ENCODE results near the gene CLCNKA. TPM values are rescaled to one million over a fixed set of nuclear protein-coding genes. Genes with fewer than 3 reads are reported as not detected.

CLCNKA gene
- total and polyA plus RNA-seq, 2 experiments from 2014 or later = 1.3 TPM

DNA sequence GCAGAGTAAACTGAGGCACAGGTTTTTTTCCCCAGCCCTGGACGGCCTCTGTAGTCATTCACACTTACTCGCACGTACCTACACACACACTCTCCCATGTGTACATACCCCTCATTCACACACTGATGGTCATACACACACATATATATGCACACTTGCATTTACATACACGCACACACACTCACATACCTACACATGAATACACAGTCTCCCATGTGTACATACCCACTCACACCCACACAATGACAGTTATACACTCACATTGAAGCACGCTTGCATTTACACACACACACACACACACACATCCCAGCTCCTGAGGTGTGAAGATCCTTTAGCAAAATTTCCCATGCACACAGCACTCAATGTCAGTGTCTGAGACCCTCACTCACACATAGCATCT, 52.4 kb downstream of the CLCNKA start:
- no peak overlapping the region for H3K27ac ChIP-seq
- 89% methylated on average over 5 of the region's 5 CpGs for WGBS (ENCODE audit: low lambda C conversion rate, missing lambda C conversion rate)
- H3K4me1 ChIP-seq (ENCODE audit: insufficient read depth) = peaks cover 7% of the 10 kb centered on the region
- H3K36me3 ChIP-seq (replicated peaks; ENCODE audit: insufficient read depth, low read depth) = no peaks in the 10 kb centered on the region
- no peak for DNase-seq (ENCODE audit: low spot score)
- no peak overlapping the region for H3K4me3 ChIP-seq
- no peak for TF ChIP-seq EZH2phosphoT487 (IDR thresholded peaks at IDR 0.05; ENCODE audit: low read depth, severe bottlenecking, unreplicated experiment)
- no peak for TF ChIP-seq EZH2 (IDR thresholded peaks at IDR 0.05; ENCODE audit: borderline replicate concordance)
- TF ChIP-seq, protein P1, sequence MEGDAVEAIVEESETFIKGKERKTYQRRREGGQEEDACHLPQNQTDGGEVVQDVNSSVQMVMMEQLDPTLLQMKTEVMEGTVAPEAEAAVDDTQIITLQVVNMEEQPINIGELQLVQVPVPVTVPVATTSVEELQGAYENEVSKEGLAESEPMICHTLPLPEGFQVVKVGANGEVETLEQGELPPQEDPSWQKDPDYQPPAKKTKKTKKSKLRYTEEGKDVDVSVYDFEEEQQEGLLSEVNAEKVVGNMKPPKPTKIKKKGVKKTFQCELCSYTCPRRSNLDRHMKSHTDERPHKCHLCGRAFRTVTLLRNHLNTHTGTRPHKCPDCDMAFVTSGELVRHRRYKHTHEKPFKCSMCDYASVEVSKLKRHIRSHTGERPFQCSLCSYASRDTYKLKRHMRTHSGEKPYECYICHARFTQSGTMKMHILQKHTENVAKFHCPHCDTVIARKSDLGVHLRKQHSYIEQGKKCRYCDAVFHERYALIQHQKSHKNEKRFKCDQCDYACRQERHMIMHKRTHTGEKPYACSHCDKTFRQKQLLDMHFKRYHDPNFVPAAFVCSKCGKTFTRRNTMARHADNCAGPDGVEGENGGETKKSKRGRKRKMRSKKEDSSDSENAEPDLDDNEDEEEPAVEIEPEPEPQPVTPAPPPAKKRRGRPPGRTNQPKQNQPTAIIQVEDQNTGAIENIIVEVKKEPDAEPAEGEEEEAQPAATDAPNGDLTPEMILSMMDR (IDR thresholded peaks at IDR 0.05; ENCODE audit: poor library complexity) = no peak
- H3K4me2 ChIP-seq = peak overlapping the region; percentile 98
- no peaks in the 10 kb centered on the region for H3K27me3 ChIP-seq
- no peaks in the 10 kb centered on the region for H4K20me1 ChIP-seq (ENCODE audit: insufficient read depth, poor library complexity, severe bottlenecking)
- no peaks in the 10 kb centered on the region for H3K9me2 ChIP-seq (replicated peaks; ENCODE audit: insufficient read depth)
- no peak overlapping the region for H2AFZ ChIP-seq
- H3K9me3 ChIP-seq (ENCODE audit: low read depth) = no peaks in the 10 kb centered on the region
- no peaks in the 10 kb centered on the region for H3K79me2 ChIP-seq

DNA sequence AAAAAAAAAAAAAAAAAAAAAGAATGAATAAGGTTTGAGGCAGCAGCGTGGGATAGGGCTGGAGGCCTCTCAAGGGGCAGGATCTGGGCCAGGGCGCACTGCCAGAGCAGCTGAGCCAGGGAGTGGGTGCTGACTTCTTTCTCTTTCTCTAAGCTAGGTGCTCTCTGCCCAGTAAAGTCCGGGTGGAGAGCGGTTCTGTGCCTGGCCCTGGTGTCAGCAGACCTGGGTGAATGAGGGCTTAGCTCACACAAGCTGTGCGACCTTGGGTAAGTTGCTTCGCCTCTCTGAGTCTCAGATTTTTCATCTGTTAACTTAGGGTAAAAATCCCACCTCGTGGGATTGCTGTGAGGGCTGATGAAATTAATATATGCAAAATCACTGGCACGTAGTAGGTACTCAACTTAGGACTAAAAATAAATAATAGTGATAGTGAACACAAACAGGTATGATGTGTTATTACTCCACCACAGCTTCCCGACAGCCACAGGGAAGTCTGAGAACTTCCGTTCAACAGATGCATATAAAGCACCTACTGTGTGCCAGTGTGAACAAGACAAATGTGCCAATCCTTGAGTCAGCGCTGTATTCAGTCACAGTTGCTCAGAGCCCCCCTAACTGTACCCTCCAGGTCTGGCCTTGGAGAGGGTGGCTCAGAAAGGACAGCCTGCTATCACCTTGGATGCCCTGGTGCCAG, 53.6 kb downstream of the CLCNKA start:
- no peaks in the 10 kb centered on the region for H3K9me2 ChIP-seq (replicated peaks; ENCODE audit: insufficient read depth)
- WGBS (ENCODE audit: low lambda C conversion rate, missing lambda C conversion rate) = 91% methylated on average over 11 of the region's 11 CpGs
- H3K27ac ChIP-seq = no peak overlapping the region
- H3K27me3 ChIP-seq = no peaks in the 10 kb centered on the region
- TF ChIP-seq EZH2phosphoT487 (IDR thresholded peaks at IDR 0.05; ENCODE audit: low read depth, severe bottlenecking, unreplicated experiment) = no peak
- peaks cover 7% of the 10 kb centered on the region for H3K4me1 ChIP-seq (ENCODE audit: insufficient read depth)
- no peak overlapping the region for H3K4me3 ChIP-seq
- no peaks in the 10 kb centered on the region for H4K20me1 ChIP-seq (ENCODE audit: insufficient read depth, poor library complexity, severe bottlenecking)
- peak; percentile 58 for DNase-seq (ENCODE audit: low spot score)
- H2AFZ ChIP-seq = no peak overlapping the region
- H3K36me3 ChIP-seq (replicated peaks; ENCODE audit: insufficient read depth, low read depth) = no peaks in the 10 kb centered on the region
- no peaks in the 10 kb centered on the region for H3K9me3 ChIP-seq (ENCODE audit: low read depth)
- H3K79me2 ChIP-seq = no peaks in the 10 kb centered on the region
- no peak overlapping the region for H3K4me2 ChIP-seq

DNA sequence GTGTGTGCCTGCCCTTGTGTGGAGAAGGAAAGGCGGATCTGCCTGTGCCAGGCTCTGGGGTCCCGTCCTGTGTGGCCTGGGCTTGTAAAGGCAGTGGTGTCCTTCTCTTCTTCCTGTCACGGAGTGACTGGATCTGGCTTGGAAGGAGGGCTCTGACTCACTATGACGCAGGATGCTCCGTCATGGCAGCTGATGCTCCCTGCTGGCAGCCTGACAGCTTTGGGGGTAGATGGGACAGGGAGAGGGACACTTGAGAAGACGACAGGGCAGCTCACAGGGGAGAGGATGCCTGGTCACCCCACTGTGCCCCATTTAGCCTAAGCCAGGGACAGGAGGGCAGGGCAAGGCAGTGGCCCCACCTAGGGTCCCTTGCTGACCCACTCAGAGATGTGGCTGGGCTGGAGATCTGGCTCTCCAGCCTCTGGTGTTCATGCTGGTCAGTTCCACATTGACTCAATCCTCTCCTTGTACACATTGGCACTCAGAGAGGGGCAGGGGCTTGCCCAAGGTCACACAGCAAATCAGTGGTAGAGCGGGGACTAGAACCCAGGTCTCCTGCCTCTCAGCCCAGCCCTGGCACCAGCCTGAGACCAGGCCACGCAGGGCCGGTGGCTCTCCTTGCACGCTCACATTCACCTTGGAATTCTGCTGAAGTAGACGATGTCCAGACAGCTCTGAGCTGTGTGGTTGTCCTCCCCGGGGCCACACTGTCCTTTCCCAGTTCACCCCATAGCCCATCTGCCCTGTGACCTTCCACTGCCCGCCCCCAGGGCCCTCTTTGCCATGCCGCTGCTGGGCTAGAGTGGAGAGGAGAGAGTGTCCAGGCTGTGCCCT, 54.4 kb downstream of the CLCNKA start:
- Histone ChIP-seq H3K9me3 (ENCODE audit: low read depth) (no peaks in the 10 kb centered on the region), H4K20me1 (ENCODE audit: insufficient read depth, poor library complexity, severe bottlenecking) (no peaks in the 10 kb centered on the region), H3K27ac (no peak overlapping the region), H3K4me3 (no peak overlapping the region), H3K27me3 (no peaks in the 10 kb centered on the region), H3K4me1 (ENCODE audit: insufficient read depth) (peaks cover 7% of the 10 kb centered on the region), H3K79me2 (no peaks in the 10 kb centered on the region), H3K36me3 (replicated peaks; ENCODE audit: insufficient read depth, low read depth) (no peaks in the 10 kb centered on the region), H3K4me2 (no peak overlapping the region), H3K9me2 (replicated peaks; ENCODE audit: insufficient read depth) (no peaks in the 10 kb centered on the region), H2AFZ (no peak overlapping the region)
- no peak for DNase-seq (ENCODE audit: low spot score)
- WGBS (ENCODE audit: low lambda C conversion rate, missing lambda C conversion rate) = 76% methylated on average over 14 of the region's 14 CpGs
- TF ChIP-seq EZH2phosphoT487 (IDR thresholded peaks at IDR 0.05; ENCODE audit: low read depth, severe bottlenecking, unreplicated experiment) (no peak), EZH2 (IDR thresholded peaks at IDR 0.05; ENCODE audit: borderline replicate concordance) (no peak)
- TF ChIP-seq, protein P1 (IDR thresholded peaks at IDR 0.05; ENCODE audit: poor library complexity) = no peak

DNA sequence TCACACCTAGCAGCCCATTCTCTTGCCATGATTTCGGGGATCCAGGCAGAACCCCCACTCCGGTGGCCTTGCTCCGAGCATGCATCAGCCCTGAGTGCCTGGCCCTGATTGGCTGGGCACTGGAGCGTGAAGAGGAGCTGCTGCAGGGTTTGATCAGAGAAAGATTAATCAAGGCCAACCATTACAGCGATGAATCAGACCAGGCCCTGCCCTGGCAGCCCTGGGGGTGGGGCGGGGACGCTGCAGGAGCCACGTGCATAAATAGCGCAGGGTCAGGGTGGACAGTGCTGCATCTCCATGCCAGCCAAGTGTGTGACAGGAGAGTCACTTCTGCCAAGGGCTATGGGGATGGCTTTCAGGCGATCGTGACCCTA, 55.0 kb downstream of the CLCNKA start:
- Histone ChIP-seq H3K27ac (no peak overlapping the region), H3K36me3 (replicated peaks; ENCODE audit: insufficient read depth, low read depth) (no peaks in the 10 kb centered on the region), H3K9me3 (ENCODE audit: low read depth) (no peaks in the 10 kb centered on the region), H3K4me1 (ENCODE audit: insufficient read depth) (peaks cover 7% of the 10 kb centered on the region), H4K20me1 (ENCODE audit: insufficient read depth, poor library complexity, severe bottlenecking) (no peaks in the 10 kb centered on the region), H3K4me2 (no peak overlapping the region), H3K9me2 (replicated peaks; ENCODE audit: insufficient read depth) (no peaks in the 10 kb centered on the region), H2AFZ (no peak overlapping the region), H3K4me3 (no peak overlapping the region), H3K79me2 (no peaks in the 10 kb centered on the region), H3K27me3 (no peaks in the 10 kb centered on the region)
- TF ChIP-seq, protein P1 (IDR thresholded peaks at IDR 0.05; ENCODE audit: poor library complexity) = no peak
- TF ChIP-seq EZH2phosphoT487 (IDR thresholded peaks at IDR 0.05; ENCODE audit: low read depth, severe bottlenecking, unreplicated experiment) (no peak), EZH2 (IDR thresholded peaks at IDR 0.05; ENCODE audit: borderline replicate concordance) (no peak)
- 89% methylated on average over 11 of the region's 11 CpGs for WGBS (ENCODE audit: low lambda C conversion rate, missing lambda C conversion rate)
- DNase-seq (ENCODE audit: low spot score) = no peak
